Amygdala (tissue), 56 donors: ENCODE measurements around the gene MAP3K14.

Experiments used
- DNase-seq, 56 donors: peaks; one replicate each; lab custom pipeline; 2025; lab: John Stamatoyannopoulos, UW

Gene MAP3K14

GRCh38 chr17:45318561-45319230 is 1.9 kb upstream of the MAP3K14 start:
- no peak for DNase-seq

GRCh38 chr17:45317111-45317928 is 500 bp upstream of the MAP3K14 start:
- DNase-seq = peak; percentile 89 to 100 (median 99)

GRCh38 chr17:45315648-45316433 is 979 bp downstream of the MAP3K14 start:
- DNase-seq = no peak

- DNase-seq = no peak
These were observed 1.8 kb downstream of the MAP3K14 start for GRCh38 chr17:45314741-45315647.

- DNase-seq = no peak
These were observed 2.7 kb downstream of the MAP3K14 start for GRCh38 chr17:45313996-45314740.

- no peak for DNase-seq
These were observed 3.4 kb downstream of the MAP3K14 start for GRCh38 chr17:45313421-45313771.

GRCh38 chr17:45312477-45313420 is 4.1 kb downstream of the MAP3K14 start:
- no peak for DNase-seq

GRCh38 chr17:45311760-45312476 is 4.9 kb downstream of the MAP3K14 start:
- no peak for DNase-seq

- DNase-seq = no peak
These were observed 5.4 kb downstream of the MAP3K14 start for GRCh38 chr17:45311401-45311759.

- peak in 1 of 56 donors; percentile 9 for DNase-seq
These were observed 6.2 kb downstream of the MAP3K14 start for GRCh38 chr17:45310380-45311324.

GRCh38 chr17:45309400-45309799 is 7.4 kb downstream of the MAP3K14 start:
- DNase-seq = no peak

- no peak for DNase-seq
These were observed 8.0 kb downstream of the MAP3K14 start for GRCh38 chr17:45308840-45309239.

GRCh38 chr17:45308016-45308365 is 8.8 kb downstream of the MAP3K14 start:
- no peak for DNase-seq

- DNase-seq = peak in 1 of 56 donors; percentile 34
These were observed 9.4 kb downstream of the MAP3K14 start for GRCh38 chr17:45307290-45308015.

GRCh38 chr17:45306623-45307022 is 10.2 kb downstream of the MAP3K14 start:
- DNase-seq = no peak

- DNase-seq = no peak
These were observed 10.7 kb downstream of the MAP3K14 start for GRCh38 chr17:45306094-45306493.
